H1 (cell line): ENCODE data around the gene PIM2.

Experiments
- BRCA1 ChIP-seq: IDR thresholded peaks from 2 replicates; pipeline ENCODE4 v1.6.1; 2012; ENCODE audit warnings: low read depth, low read length, improper control_type of control experiment
- CEBPB ChIP-seq: IDR thresholded peaks from 2 replicates; pipeline ENCODE4 v1.6.1; 2012; ENCODE audit warnings: low read depth, low read length
- CTCF ChIP-seq, 3 experiments: IDR thresholded peaks; 1 replicate in 2 of 3; 2 replicates in 1 of 3; pipeline versions ENCODE4 v1.5.1 to v1.6.1; 2011; ENCODE audit warnings: low read length in 3 of 3, mild to moderate bottlenecking in 3 of 3, inconsistent platforms in 2 of 3, low read depth in 1 of 3, moderate library complexity in 1 of 3; ENCODE audit not compliant: insufficient read depth in 1 of 3; ENCODE audit errors: control extremely low read depth in 1 of 3
- EP300 ChIP-seq, 2 experiments: IDR thresholded peaks; 1 replicate in 1 of 2; 2 replicates in 1 of 2; pipeline ENCODE4 v1.6.1; 2011 to 2012; ENCODE audit warnings: low read depth in 2 of 2, low read length in 2 of 2, mild to moderate bottlenecking in 2 of 2, borderline replicate concordance in 1 of 2, inconsistent platforms in 1 of 2, moderate library complexity in 1 of 2
- POLR2A ChIP-seq, 2 experiments: IDR thresholded peaks; 1 replicate in 1 of 2; 2 replicates in 1 of 2; pipeline ENCODE4 v1.6.1; 2011; ENCODE audit warnings: low read depth in 2 of 2, low read length in 2 of 2, mild to moderate bottlenecking in 2 of 2; ENCODE audit errors: control extremely low read depth in 1 of 2
- POLR2AphosphoS5 ChIP-seq: IDR thresholded peaks from 2 replicates; pipeline ENCODE4 v1.6.1; 2011; ENCODE audit warnings: low read depth, low read length
- POU5F1 ChIP-seq: IDR thresholded peaks from 2 replicates; pipeline ENCODE4 v1.6.1; 2011; ENCODE audit warnings: low read depth, mild to moderate bottlenecking, low read length, moderate library complexity
- RXRA ChIP-seq: IDR thresholded peaks from 2 replicates; pipeline ENCODE4 v1.6.1; 2011; ENCODE audit warnings: low read depth, mild to moderate bottlenecking, low read length, moderate library complexity; ENCODE audit not compliant: insufficient read depth

- no peak for TF ChIP-seq CEBPB
- TF ChIP-seq RXRA = no peak
- no peak for TF ChIP-seq CTCF (IDR thresholded peaks at IDR 0.05; ENCODE audit: control extremely low read depth in 1 of 3, insufficient read depth in 1 of 3, low read depth in 1 of 3, low read length in 3 of 3)
- no peak for TF ChIP-seq EP300 (IDR thresholded peaks at IDR 0.05; ENCODE audit: borderline replicate concordance in 1 of 2, low read depth in 2 of 2, low read length in 2 of 2)
- TF ChIP-seq BRCA1 = no peak
- TF ChIP-seq POLR2A (IDR thresholded peaks at IDR 0.05; ENCODE audit: control extremely low read depth in 1 of 2, low read depth in 2 of 2, low read length in 2 of 2) = no peak
- TF ChIP-seq POLR2AphosphoS5 = no peak
- no peak for TF ChIP-seq POU5F1
Observed at GRCh38 chrX:48923771-48924170, 4.9 kb upstream of the PIM2 start.
